B cell (primary cell): ENCODE results near the gene NBEA.

Experiments
- EZH2 ChIP-seq: IDR thresholded peaks from 2 replicates; pipeline ENCODE4 v1.6.1; 2012; ENCODE audit warnings: borderline replicate concordance, low read depth, mild to moderate bottlenecking, moderate library complexity, low read length; ENCODE audit not compliant: insufficient read depth, poor library complexity, severe bottlenecking
- TF ChIP-seq, protein P1 (sequence below): fragments of 200-600 bp; IDR thresholded peaks from one replicate; pipeline ENCODE4 v1.8.0; 2022; ENCODE audit warnings: antibody characterized with exemption, mild to moderate bottlenecking

DNA sequence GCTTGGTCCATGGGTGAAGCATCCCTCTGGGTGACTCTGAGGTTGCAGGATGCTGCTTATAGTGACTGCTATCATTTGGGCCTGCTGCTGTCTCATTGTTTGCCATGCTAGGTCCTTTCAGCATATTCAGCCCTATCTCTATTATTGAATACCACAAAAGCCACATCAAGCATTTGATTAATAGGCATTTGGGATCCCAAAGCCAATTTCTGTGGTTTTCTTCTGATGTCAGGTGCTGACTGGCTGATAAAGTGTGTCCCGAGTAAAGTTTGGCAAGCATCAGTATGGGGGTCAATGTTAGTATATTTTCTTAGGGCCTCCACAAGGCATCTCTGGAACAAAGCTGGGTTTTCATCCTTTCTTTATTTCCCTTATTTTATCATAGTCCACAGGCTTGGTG, 204.6 kb downstream of the NBEA start:
- TF ChIP-seq, protein P1, sequence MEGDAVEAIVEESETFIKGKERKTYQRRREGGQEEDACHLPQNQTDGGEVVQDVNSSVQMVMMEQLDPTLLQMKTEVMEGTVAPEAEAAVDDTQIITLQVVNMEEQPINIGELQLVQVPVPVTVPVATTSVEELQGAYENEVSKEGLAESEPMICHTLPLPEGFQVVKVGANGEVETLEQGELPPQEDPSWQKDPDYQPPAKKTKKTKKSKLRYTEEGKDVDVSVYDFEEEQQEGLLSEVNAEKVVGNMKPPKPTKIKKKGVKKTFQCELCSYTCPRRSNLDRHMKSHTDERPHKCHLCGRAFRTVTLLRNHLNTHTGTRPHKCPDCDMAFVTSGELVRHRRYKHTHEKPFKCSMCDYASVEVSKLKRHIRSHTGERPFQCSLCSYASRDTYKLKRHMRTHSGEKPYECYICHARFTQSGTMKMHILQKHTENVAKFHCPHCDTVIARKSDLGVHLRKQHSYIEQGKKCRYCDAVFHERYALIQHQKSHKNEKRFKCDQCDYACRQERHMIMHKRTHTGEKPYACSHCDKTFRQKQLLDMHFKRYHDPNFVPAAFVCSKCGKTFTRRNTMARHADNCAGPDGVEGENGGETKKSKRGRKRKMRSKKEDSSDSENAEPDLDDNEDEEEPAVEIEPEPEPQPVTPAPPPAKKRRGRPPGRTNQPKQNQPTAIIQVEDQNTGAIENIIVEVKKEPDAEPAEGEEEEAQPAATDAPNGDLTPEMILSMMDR = no peak
- no peak for TF ChIP-seq EZH2
